ENCODE measurements around the gene KIAA1217. TPM values are rescaled to one million over a fixed set of nuclear protein-coding genes. Genes with fewer than 3 reads are reported as not detected.
A peak's percentile ranks its signal among the peaks of the same experiment; 100 is the strongest.

KIAA1217 gene
- total RNA-seq, 1 donor from 2014 or later, result 121 TPM

DNA sequence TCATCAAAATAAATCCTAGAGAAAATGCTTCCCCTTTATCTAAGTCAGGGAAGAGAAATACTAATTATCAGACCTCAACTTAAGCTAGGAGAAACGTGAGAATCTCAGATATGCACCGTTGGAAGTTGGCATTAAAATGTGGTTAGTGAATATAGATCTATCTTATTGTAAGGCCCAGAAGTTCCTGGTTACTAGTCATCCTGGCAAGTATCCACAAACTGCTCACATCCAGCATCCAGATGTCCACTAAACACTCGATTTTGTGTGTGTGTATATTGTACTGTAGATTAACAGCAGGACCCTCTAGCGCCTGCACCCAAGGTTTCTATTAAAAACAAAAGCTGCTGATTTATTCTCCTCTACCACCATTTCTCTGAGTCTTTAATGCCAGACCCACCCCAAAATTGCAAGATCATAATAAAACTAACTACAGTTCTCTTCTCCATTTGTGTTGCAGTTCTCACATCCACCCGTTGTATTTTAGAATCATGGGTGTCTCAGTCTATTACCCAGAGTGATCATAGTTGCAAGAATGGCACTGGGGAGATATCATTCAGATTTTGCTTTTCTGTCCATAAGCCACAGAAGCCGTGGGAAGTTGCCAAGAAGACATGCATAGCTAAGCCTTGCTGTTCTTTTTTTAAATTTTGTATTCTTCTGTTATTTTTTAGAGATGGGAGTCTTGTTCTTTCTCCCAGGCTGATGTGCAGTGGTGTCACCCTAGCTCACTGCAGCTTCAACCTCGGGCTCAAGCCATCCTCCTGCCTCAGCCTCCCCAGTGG, 165.4 kb downstream of the KIAA1217 start:
- TF ChIP-seq, protein P1, sequence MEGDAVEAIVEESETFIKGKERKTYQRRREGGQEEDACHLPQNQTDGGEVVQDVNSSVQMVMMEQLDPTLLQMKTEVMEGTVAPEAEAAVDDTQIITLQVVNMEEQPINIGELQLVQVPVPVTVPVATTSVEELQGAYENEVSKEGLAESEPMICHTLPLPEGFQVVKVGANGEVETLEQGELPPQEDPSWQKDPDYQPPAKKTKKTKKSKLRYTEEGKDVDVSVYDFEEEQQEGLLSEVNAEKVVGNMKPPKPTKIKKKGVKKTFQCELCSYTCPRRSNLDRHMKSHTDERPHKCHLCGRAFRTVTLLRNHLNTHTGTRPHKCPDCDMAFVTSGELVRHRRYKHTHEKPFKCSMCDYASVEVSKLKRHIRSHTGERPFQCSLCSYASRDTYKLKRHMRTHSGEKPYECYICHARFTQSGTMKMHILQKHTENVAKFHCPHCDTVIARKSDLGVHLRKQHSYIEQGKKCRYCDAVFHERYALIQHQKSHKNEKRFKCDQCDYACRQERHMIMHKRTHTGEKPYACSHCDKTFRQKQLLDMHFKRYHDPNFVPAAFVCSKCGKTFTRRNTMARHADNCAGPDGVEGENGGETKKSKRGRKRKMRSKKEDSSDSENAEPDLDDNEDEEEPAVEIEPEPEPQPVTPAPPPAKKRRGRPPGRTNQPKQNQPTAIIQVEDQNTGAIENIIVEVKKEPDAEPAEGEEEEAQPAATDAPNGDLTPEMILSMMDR (IDR thresholded peaks at IDR 0.05; ENCODE audit: unreplicated experiment), result no peak
- H3K9me3 Mint-ChIP-seq (ENCODE audit: low read depth), result peaks cover 14% of the 10 kb centered on the region
- H3K4me1 Mint-ChIP-seq (ENCODE audit: low read depth), result peaks cover 3% of the 10 kb centered on the region
- H3K27ac Mint-ChIP-seq, result peak overlapping the region; percentile 38
- no peak overlapping the region for H3K4me3 Mint-ChIP-seq (ENCODE audit: low read depth)
- no peak for DNase-seq (ENCODE audit: low spot score, unreplicated experiment)
- H3K36me3 Mint-ChIP-seq (ENCODE audit: insufficient read depth), result peaks cover 47% of the 10 kb centered on the region
- no peaks in the 10 kb centered on the region for H3K27me3 Mint-ChIP-seq

DNA sequence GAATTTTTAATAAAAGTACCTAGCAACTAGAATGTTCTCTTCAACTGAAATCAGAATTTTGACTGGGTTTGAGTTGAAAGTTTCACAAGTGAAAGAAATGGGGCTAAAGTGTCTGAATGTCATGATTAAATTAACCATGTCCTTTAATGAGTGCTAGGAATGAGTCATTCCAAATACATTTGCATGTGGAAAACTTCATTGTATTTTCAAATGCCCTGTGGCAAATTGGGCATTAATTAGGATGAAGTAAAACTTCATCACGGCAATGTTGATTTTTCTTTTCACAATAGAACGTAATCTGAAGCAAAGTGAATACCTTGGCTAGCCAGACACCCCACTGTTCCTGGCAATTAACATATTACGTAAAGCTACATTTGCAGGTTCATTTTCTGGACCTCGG, 166.6 kb downstream of the KIAA1217 start:
- no peak for DNase-seq (ENCODE audit: low spot score, unreplicated experiment)
- Mint-ChIP-seq H3K27ac (peak overlapping the region; percentile 37), H3K27me3 (no peaks in the 10 kb centered on the region), H3K9me3 (ENCODE audit: low read depth) (peaks cover 14% of the 10 kb centered on the region), H3K4me1 (ENCODE audit: low read depth) (peaks cover 6% of the 10 kb centered on the region), H3K36me3 (ENCODE audit: insufficient read depth) (peaks cover 47% of the 10 kb centered on the region), H3K4me3 (ENCODE audit: low read depth) (no peak overlapping the region)
- TF ChIP-seq, protein P1 (IDR thresholded peaks at IDR 0.05; ENCODE audit: unreplicated experiment), result no peak

- no peaks in the 10 kb centered on the region for H3K27me3 Mint-ChIP-seq
- no peak overlapping the region for H3K27ac Mint-ChIP-seq
- H3K4me3 Mint-ChIP-seq (ENCODE audit: low read depth), result no peak overlapping the region
- TF ChIP-seq, protein P1 (IDR thresholded peaks at IDR 0.05; ENCODE audit: unreplicated experiment), result no peak
- peaks cover 35% of the 10 kb centered on the region for H3K36me3 Mint-ChIP-seq (ENCODE audit: insufficient read depth)
- peaks cover 10% of the 10 kb centered on the region for H3K9me3 Mint-ChIP-seq (ENCODE audit: low read depth)
- DNase-seq (ENCODE audit: low spot score, unreplicated experiment), result no peak
- H3K4me1 Mint-ChIP-seq (ENCODE audit: low read depth), result peaks cover 12% of the 10 kb centered on the region
Observed at GRCh38 chr10:24376731-24377130, 167.8 kb downstream of the KIAA1217 start.

- H3K4me3 Mint-ChIP-seq (ENCODE audit: low read depth), result no peak overlapping the region
- H3K9me3 Mint-ChIP-seq (ENCODE audit: low read depth), result peaks cover 4% of the 10 kb centered on the region
- DNase-seq (ENCODE audit: low spot score, unreplicated experiment), result no peak
- H3K27me3 Mint-ChIP-seq, result no peaks in the 10 kb centered on the region
- H3K27ac Mint-ChIP-seq, result no peak overlapping the region
- H3K36me3 Mint-ChIP-seq (ENCODE audit: insufficient read depth), result peaks cover 23% of the 10 kb centered on the region
- peaks cover 25% of the 10 kb centered on the region for H3K4me1 Mint-ChIP-seq (ENCODE audit: low read depth)
- TF ChIP-seq, protein P1 (IDR thresholded peaks at IDR 0.05; ENCODE audit: unreplicated experiment), result no peak
Observed at GRCh38 chr10:24378126-24378920, 169.4 kb downstream of the KIAA1217 start.

DNA sequence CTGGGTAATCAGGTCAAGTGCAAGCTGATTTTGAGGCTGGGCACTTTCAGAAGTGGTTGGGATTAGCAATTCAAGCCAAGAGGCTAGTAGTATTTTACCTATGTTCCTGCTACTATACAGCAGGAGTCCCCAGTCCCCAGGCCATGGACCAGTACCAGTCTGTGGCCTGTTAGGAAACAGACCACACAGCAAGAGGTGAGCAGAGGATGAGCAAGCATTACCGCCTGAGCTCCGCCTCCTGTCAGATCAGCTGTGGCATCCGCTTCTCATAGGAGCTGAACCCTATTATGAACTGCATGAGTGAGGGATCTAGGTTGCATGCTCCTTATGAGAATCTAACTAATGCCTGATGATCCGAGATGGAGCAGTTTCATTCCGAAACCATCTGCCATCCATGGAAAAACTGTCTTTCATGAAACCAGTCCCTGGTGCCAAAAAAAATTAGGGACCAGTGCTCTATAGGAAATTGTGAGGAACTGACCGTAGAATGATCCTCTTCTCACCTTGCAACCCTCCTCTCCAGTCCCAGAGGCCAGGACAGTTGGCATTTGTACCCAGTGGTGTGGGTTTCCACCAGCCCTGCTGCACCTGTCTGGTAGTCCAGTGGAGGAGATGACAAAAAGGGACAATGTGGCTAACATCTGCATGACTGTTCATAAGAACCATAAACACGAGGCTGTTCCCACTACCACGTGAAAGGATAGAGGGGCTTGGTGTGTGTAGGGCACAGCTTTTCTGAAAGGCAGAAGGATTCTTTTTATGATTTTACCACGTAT, 172.5 kb downstream of the KIAA1217 start:
- TF ChIP-seq, protein P1 (IDR thresholded peaks at IDR 0.05; ENCODE audit: unreplicated experiment), result no peak
- Mint-ChIP-seq H3K4me3 (ENCODE audit: low read depth) (no peak overlapping the region), H3K27me3 (no peaks in the 10 kb centered on the region), H3K4me1 (ENCODE audit: low read depth) (peaks cover 48% of the 10 kb centered on the region), H3K27ac (peak overlapping the region; percentile 93), H3K9me3 (ENCODE audit: low read depth) (peaks cover 4% of the 10 kb centered on the region), H3K36me3 (ENCODE audit: insufficient read depth) (peaks cover 24% of the 10 kb centered on the region)
- DNase-seq (ENCODE audit: low spot score, unreplicated experiment), result no peak

Data from progenitor cell of endocrine pancreas (in vitro differentiated cells).